ENCODE measurements around the gene PCK1.

PCK1 gene

GRCh38 chr20:57608516-57608915, 47.6 kb downstream of the PCK1 start:
- DNase-seq (ENCODE audit: low spot score) = no peak

GRCh38 chr20:57609086-57609841, 48.4 kb downstream of the PCK1 start:
- DNase-seq (ENCODE audit: low spot score) = no peak

- no peak for DNase-seq (ENCODE audit: low spot score)
These were observed 48.9 kb downstream of the PCK1 start for GRCh38 chr20:57609842-57610167.

DNA sequence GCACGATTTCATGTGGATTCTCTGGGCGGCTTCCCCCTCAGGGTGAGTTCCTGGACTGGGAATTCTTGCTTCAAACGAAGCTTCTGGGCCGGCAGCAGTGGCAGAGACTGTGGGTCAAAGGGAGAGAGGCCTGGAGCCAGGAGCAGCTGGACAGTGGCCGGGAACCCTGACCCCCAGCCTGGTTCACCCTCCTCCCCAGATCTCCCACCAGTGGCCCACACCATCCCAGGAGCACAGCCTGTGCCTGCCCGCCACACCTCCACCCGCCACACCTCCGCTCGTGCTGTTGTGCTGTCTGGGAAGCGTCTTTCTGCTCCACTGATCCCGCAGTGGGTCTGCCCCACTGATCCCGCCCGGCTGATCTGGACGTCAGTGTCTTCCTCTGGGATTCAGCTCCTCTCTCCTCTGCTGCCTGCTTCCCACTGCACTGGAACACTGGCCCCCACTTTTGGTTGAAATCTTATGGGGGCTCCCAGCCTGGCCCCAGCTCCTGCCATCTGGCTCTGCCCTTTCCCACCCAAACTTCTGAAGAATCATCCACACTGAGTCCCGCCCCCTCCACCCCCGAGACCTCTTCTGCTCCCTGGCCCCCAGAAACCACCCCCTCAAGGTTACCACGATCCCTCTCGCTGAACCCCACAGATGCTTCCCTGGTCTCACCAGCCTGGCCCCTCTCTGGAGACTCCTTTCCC, 49.5 kb downstream of the PCK1 start:
- no peak for DNase-seq (ENCODE audit: low spot score)

DNA sequence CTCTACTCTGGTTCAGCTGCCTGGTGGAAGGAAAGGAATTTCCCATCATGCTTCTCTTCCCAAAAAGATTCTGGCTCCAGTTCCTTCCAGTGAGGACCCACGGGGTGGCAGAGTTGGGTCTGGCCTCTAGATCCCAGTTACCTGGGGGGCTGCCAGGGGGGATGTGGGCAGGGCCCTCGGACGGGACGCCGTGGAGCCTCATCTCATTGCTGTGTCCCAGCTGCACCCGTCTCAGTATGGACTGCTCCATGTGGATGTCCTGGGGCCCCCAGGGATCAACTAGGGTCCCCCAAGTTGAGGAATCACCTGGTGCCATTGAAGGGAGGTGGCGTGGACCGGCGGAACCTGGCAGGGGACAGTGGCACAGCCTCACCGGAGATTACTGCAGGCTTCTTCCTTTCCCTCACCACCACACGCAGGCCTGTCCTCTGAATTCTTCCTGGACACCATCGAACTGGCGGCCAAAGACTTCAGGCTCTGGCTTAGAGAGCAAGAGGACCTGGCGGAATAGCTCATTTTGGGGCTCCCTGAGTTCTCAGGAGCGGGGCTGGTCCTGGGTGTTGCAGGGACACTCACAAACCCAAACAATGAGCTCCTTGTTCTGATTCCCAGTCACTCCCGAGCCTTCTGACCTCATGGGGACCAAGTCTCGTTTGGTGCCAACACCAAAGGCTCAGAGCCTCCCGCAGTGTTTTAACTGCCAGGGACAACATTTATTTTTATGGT, 50.8 kb downstream of the PCK1 start:
- no peak for DNase-seq (ENCODE audit: low spot score)

DNA sequence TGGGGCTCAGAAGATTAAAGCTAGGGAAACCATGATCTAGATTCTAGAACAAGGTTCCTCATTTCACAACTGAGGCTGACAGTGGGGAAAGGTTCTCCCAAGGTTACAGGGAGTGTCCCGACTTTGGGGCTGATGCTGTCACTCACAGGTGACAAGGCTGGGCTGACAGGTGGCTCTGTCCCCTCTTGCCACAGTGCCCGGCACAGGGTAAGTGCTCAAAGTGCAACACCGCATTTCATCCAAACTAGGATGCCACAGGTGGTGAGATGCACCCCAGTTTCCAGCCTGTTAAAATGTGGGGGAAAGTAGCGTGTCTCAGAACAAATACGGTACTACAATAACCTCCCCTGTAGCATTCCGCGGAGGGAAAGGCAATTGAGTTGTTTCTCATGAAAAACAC, 51.5 kb downstream of the PCK1 start:
- DNase-seq (ENCODE audit: low spot score) = no peak

DNA sequence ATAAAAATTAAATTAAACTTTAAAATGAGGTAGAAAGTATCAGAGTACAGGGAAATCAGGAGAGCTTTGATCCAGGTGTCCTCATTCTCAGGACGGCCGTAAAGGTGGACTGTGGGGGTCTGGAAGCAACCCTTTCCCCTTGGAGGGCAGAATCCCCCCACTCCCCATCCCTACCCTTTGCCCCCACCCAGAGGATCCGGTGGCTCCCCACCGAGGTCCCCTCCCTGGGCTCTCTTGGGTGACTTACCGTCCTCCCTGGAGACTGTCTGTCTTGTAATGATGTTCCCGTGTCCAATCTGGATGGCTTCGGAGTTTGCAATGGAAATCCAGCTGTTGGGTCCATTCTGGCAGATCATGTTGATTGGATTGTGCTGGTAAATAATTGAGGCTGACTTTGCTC, 52.0 kb downstream of the PCK1 start:
- no peak for DNase-seq (ENCODE audit: low spot score)

- no peak for DNase-seq (ENCODE audit: low spot score)
These were observed 52.6 kb downstream of the PCK1 start for GRCh38 chr20:57613481-57613921.

DNA sequence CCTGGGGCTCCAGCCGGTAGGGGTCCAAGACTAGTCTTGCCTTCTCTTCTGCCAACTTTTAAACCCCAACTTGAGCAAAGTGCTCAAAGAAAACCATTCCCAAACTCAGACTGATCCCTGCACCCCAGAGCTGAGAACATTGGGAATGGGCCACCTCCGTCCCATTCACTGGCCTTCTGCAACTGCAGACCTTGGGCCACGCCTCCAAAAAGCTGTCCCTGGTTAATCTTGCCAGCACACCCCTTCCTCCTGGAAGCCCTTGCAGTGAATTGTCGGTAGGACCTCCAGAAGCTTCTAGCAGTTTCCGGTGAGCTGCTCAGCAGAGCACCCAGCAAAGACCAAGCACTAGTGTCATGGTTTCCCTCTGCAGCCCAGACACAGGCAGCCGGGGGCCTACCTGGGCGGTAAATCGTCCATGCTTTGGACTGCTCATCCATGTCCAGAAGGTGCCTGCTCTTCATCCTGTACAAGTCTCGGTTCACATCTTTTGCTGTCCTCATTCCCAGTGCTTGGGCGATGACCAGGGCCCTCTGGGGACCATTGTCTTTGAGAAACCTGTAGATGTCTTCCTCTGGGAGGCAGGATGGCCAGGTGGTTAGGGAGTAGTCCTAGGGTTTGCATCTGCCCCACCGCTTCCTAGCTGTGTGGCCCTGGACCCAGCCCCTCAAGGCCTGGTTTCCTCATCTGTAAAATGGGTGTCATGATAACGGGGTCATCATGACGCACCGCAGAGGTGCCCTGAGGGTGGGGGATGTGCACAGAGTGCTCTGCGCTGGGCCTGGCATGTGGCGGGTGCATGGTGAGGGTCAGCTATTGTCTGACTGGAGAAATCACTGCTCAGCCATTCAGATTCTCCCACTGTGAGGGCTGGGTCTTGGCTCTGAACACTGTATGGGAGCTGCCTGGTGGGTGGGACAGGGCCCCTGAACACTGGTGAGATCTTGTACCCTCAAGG, 53.9 kb downstream of the PCK1 start:
- DNase-seq (ENCODE audit: low spot score) = no peak

- no peak for DNase-seq (ENCODE audit: low spot score)
These were observed 54.5 kb downstream of the PCK1 start for GRCh38 chr20:57615445-57615811.

GRCh38 chr20:57616143-57616951, 55.4 kb downstream of the PCK1 start:
- no peak for DNase-seq (ENCODE audit: low spot score)

- no peak for DNase-seq (ENCODE audit: low spot score)
These were observed 56.3 kb downstream of the PCK1 start for GRCh38 chr20:57617079-57617795.
